ENCODE data around the gene EFCAB7.

DNA sequence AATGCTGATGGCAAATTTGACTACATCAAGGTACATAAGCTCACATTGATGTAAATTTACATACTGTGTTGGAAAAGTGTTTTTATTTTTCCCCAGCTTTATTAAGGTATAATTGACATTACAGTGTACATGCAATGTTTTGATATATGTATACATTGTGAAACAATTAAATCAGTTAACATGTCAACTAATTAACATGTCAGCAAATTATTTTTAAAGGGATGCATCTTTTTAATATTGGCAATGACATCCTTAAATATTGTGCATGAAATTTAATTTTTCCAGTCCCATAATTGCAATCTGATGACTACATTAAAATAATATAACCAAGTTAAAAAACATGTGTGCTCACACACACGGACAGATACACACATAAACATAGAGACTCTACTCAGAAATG, 9.4 kb downstream of the EFCAB7 start:
- TF ChIP-seq POLR2A (IDR thresholded peaks at IDR 0.05): no peak
- TF ChIP-seq, protein P1, sequence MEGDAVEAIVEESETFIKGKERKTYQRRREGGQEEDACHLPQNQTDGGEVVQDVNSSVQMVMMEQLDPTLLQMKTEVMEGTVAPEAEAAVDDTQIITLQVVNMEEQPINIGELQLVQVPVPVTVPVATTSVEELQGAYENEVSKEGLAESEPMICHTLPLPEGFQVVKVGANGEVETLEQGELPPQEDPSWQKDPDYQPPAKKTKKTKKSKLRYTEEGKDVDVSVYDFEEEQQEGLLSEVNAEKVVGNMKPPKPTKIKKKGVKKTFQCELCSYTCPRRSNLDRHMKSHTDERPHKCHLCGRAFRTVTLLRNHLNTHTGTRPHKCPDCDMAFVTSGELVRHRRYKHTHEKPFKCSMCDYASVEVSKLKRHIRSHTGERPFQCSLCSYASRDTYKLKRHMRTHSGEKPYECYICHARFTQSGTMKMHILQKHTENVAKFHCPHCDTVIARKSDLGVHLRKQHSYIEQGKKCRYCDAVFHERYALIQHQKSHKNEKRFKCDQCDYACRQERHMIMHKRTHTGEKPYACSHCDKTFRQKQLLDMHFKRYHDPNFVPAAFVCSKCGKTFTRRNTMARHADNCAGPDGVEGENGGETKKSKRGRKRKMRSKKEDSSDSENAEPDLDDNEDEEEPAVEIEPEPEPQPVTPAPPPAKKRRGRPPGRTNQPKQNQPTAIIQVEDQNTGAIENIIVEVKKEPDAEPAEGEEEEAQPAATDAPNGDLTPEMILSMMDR (IDR thresholded peaks at IDR 0.05): no peak

All from ovary (tissue), 3 donors.